ENCODE data around the gene MAPKAP1. TPM values are rescaled to one million over a fixed set of nuclear protein-coding genes. Genes with fewer than 3 reads are reported as not detected.
A peak's percentile ranks its signal among the peaks of the same experiment; 100 is the strongest.

MAPKAP1 gene
- total and polyA plus RNA-seq, 8 donors, result 49.5 to 89.5 (median 56.2) TPM

- H3K4me3 ChIP-seq, result no peak overlapping the region
- H3K27ac ChIP-seq, result no peak overlapping the region
- H3K36me3 ChIP-seq, result no peaks in the 10 kb centered on the region
- H3K27me3 ChIP-seq, result no peaks in the 10 kb centered on the region
- no peaks in the 10 kb centered on the region for H3K9me3 ChIP-seq
- TF ChIP-seq, protein P1, sequence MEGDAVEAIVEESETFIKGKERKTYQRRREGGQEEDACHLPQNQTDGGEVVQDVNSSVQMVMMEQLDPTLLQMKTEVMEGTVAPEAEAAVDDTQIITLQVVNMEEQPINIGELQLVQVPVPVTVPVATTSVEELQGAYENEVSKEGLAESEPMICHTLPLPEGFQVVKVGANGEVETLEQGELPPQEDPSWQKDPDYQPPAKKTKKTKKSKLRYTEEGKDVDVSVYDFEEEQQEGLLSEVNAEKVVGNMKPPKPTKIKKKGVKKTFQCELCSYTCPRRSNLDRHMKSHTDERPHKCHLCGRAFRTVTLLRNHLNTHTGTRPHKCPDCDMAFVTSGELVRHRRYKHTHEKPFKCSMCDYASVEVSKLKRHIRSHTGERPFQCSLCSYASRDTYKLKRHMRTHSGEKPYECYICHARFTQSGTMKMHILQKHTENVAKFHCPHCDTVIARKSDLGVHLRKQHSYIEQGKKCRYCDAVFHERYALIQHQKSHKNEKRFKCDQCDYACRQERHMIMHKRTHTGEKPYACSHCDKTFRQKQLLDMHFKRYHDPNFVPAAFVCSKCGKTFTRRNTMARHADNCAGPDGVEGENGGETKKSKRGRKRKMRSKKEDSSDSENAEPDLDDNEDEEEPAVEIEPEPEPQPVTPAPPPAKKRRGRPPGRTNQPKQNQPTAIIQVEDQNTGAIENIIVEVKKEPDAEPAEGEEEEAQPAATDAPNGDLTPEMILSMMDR (IDR thresholded peaks at IDR 0.05), result no peak
- intact Hi-C loops (cut with DNase I), result no loop called here
- H3K4me1 ChIP-seq, result peaks cover 17 to 31% of the 10 kb centered on the region in 2 donors
- no peak for DNase-seq
- no peak for ATAC-seq
Measured at GRCh38 chr9:125524583-125525355, 182.2 kb downstream of the MAPKAP1 start.

GRCh38 chr9:125523681-125524080 is 183.3 kb downstream of the MAPKAP1 start:
- no peak for ATAC-seq
- no peaks in the 10 kb centered on the region for H3K27me3 ChIP-seq
- DNase-seq, result no peak
- H3K27ac ChIP-seq, result no peak overlapping the region
- peaks cover 17 to 26% of the 10 kb centered on the region in 2 donors for H3K4me1 ChIP-seq
- H3K4me3 ChIP-seq, result no peak overlapping the region
- H3K9me3 ChIP-seq, result no peaks in the 10 kb centered on the region
- intact Hi-C loops (cut with DNase I), result no loop called here
- TF ChIP-seq, protein P1 (IDR thresholded peaks at IDR 0.05), result no peak
- H3K36me3 ChIP-seq, result no peaks in the 10 kb centered on the region

DNA sequence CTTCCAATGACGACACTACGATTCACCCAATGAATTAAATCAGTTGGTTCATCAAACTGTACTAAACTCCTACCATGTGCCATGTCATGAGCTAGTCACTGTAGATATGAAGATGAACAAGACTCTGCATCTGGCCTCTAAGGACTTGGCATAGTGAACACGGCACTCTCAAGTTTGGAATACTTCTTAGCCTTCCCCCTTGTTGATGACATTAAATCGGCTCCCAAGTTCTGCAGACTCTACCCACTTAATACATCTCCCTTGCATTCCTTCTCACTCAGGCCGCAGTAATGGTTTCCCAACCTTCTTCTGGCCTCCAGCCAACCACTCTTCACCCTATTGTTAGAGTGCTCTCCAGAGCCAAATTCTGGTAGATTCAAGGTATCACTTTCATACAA is 184.7 kb downstream of the MAPKAP1 start:
- peak overlapping the region; percentile 66 to 72 for H3K27ac ChIP-seq
- no peaks in the 10 kb centered on the region for H3K9me3 ChIP-seq
- peak in 1 of 4 donors; percentile 53 for DNase-seq
- intact Hi-C loops (cut with DNase I), result no loop called here
- peak; percentile 61 for ATAC-seq
- peaks cover 17 to 26% of the 10 kb centered on the region in 2 donors for H3K4me1 ChIP-seq
- TF ChIP-seq, protein P1 (IDR thresholded peaks at IDR 0.05), result no peak
- H3K4me3 ChIP-seq, result no peak overlapping the region
- H3K27me3 ChIP-seq, result no peaks in the 10 kb centered on the region
- H3K36me3 ChIP-seq, result no peaks in the 10 kb centered on the region

DNA sequence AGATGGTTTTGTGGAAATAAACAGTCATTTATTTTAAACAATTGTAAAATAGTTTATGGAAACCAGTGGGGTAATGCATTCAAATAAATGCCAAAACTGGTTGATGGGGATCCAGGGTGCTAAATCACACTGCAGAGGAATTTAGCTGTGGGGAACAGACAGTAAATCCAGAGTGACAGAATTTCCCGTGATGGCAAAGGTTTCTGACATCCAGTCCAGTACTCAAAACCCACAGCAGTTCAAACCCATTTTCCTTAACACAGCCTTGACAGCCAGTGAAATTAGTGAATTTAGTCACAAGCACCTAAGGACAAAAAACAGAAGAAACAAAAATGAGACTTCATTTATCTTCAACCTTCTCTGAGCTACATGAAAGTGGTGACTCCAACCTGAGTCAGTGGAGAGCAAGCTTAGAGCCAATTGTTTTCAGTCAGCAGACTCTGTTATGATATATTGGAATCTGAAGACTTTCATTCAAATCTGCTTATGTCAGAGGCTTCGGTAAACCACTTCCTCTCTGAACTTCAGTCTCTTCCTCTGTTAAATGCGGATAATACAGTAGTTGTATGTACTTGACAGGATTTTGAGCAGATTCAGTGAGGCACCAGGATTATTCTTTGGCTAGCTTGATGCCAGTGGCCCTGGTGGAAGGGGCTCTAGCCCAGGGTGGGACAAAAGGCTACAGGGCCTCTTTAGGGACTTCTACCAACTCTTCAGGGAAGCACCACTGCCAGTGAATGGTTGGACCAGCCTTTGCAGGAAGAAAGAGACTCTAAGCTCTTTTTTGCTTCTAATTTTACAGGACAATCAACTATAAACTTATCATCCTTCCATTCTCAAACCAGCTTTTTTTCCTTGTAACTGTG is 185.3 kb downstream of the MAPKAP1 start:
- DNase-seq (no peak), ATAC-seq (peak; percentile 69)
- H3K27ac ChIP-seq, result peak overlapping the region; percentile 66 to 72
- H3K4me1 ChIP-seq, result peaks cover 17 to 26% of the 10 kb centered on the region in 2 donors
- H3K9me3 ChIP-seq, result no peaks in the 10 kb centered on the region
- H3K4me3 ChIP-seq, result no peak overlapping the region
- TF ChIP-seq, protein P1 (IDR thresholded peaks at IDR 0.05), result no peak
- H3K36me3 ChIP-seq, result no peaks in the 10 kb centered on the region
- no peaks in the 10 kb centered on the region for H3K27me3 ChIP-seq
- intact Hi-C loops (cut with DNase I), result no loop called here

GRCh38 chr9:125519734-125520133 is 187.3 kb downstream of the MAPKAP1 start:
- ATAC-seq (no peak), DNase-seq (no peak)
- Histone ChIP-seq H3K36me3 (no peaks in the 10 kb centered on the region), H3K27ac (no peak overlapping the region), H3K27me3 (no peaks in the 10 kb centered on the region), H3K4me1 (peaks cover 17 to 19% of the 10 kb centered on the region in 2 donors), H3K9me3 (no peaks in the 10 kb centered on the region), H3K4me3 (no peak overlapping the region)
- TF ChIP-seq, protein P1 (IDR thresholded peaks at IDR 0.05), result no peak
- intact Hi-C loops (cut with DNase I), result no loop called here
